Stimulated activated CD8-positive, alpha-beta memory T cell treated with anti-CD3 and anti-CD28 coated beads, Interleukin-15, amount 100 ng/mL, for 24 hours (primary cell): Measurements from ENCODE around the gene SDC3.

Experiments
- DNase-seq: peaks from one replicate; pipeline ENCODE4 v3.0.0-alpha.2; 2020; ENCODE audit warnings: low read depth

Gene SDC3

DNA sequence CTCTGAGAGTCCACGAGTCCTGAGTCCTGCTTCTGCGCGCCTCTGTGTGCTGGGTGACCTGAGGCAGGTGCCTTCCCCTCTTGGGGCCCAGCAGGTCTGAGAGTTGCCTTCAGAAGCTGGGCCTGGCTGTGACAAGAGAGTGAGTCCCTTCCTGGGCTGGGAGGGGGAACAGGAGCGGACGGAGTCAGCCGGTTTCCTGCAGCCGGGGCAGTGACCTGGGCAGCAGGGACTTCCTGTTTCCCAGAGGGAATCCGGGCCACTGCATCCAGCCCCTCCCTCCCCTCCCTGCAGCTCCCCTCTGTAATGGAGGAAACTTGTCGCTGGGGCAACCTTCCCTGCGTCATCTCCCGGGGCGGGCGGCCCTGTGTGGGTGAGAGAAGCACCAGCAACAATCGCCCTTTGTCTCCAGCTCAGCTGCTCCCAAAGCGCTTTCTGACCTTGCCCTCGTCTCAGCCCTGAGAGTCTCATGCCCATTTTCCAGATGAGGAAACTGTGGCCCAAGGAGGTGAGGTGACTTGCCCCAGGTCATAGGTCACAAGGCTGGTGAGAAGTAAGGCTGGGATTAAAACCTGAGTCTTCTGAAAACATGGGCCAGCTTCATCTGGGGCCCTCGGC lies 61.1 kb downstream of the SDC3 start:
- DNase-seq = no peak

- DNase-seq = no peak
Measured at GRCh38 chr1:30846587-30846986, 62.0 kb downstream of the SDC3 start.

- no peak for DNase-seq
Measured at GRCh38 chr1:30845904-30846290, 62.7 kb downstream of the SDC3 start.

DNA sequence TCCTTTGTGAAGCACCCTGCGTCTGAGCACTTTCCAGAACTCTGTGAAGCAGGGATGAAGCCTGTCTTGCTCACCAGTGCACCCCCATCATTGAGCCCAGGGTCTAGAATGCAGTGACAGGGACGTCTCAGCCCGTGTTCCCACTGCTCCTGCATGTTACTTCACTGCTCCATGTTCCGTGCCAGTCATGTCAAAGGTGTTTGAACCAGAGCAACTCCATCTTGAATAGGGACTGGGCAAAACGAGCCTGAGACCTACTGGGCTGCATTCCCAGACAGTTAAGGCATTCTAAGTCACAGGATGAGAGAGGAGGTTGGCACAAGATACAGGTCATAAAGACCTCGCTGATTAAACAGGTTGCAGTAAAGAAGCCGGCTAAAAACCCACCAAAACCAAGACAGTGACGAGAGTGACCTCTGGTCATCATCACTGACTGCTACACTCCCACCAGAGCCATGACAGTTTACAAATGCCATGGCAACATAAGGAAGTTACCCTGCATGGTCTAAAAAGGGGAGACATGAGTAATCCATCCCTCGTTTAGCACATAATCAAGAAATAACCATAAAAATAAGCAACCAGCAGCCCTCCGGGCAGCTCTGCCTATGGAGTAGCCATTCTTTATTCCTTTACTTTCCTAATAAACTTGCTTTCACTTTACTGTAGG lies 63.2 kb downstream of the SDC3 start:
- no peak for DNase-seq

DNA sequence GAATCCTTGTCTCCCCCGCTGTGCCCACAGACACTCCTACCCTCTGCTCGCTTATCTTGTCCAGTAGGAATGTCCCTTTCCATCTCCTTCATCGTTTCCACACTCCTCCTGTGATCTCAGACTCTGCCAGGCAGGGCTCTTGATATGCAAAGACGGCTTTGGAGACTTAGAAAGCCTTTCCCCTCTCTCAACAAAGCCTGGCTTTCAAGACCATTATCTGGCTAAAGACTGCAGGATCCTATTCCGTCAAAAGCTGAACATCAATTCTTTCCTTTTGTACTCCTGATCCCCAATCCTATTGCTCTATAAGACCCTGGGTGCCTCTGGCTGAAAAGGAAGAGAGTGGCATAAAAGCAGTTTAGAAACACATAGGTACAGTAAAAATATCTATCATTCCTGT lies 63.9 kb downstream of the SDC3 start:
- DNase-seq = no peak

DNA sequence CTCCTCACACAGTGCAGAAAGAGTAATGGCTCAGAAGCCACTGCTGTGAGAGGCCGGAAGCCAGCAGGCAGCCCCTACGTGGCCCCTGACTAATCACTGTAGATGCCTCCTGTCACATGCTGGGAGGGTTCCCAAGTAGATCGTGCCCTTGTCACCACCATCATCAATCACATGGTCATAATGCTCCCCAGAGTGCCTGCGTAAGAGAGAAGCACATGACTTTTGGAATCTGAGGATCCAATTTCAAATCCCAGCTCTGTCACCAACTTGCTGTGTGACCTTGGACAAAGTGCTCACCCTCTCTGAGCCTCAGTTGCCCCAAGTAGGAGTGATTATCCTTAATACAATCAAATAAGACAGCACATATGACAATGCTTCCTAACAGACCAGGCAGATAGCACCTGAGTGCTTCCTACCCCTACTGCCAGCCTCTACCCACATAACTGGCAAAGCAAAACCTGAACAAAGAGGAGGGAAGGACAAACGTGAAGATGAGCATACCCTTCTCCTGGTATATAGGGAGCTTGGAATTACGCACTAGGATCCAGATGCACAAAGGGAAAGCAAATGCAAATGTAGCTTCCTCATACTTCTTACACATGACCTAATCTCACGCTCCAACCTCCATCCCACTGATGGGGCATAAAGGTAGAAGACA lies 65.7 kb downstream of the SDC3 start:
- DNase-seq = no peak

DNA sequence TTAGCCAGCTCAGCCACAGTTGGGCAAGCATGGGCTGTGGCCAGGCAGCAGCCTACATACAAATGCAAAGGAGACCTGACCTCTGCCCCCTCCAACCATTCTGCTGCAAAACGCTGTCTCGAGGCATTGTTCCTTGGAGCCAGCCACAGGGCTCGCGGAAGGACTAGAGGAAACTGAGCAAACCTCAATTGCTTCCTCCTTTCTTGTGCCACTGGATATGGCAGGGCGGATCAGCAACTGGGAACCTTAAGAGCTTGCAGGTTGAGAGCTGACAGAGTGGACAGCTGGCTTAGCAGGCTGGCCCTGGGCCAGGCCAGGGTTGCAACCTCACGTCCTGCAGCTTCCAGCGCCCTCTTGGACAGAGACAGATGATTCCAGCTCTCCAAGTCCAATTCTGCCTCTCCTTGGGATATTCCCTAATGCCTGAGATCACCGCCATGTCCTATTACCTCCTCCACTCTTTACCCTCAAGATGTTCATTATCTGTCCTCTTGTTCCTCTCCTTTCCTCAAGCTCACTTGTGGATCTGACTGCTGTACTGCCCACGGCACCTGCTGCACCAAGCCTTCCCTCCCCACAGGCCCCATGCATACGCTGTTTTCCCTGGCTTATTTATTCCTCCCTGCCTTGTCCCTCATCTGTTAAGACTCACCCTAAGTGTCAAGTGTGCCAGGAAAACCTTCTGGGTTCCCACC lies 67.5 kb downstream of the SDC3 start:
- DNase-seq = no peak

- no peak for DNase-seq
Measured at GRCh38 chr1:30839827-30840359, 68.7 kb downstream of the SDC3 start.

- no peak for DNase-seq
Measured at GRCh38 chr1:30838996-30839395, 69.6 kb downstream of the SDC3 start.

DNA sequence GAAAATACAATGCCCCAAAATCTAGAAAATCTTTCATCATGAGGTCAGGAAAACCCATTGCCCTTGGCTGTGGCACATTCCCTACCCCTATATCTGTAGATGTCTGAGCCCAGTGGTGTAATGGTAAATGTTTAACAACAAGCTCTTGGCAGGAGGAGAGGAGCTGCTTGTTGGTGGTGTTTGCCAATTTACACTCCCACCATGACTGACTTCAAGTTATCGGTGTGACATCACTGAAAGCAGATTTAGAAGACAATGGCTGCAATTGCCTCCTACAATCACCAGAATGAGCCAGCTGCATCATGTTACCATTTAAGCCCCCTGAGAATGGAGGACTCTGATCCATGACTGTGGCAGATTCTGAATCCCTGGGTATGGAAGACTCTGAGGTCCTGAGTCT lies 70.9 kb downstream of the SDC3 start:
- DNase-seq = no peak

DNA sequence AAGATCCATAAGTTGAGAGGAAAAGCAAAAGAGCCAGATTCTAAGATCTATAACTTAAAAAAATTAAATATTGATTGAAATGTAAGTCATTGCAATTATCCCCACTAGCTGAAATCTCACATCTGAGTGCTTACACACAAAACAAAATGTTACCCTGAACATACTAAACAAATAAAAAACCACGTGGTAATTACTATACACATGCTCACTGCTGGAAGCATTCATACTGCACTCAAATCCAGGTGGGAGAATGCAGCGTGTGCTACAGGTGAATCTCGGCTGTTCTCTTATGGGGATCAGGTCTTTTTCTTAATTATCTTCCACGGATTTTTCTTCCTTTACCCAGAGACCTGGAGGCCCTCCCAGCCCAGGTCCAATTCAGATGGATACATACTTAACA lies 74.3 kb downstream of the SDC3 start:
- no peak for DNase-seq

DNA sequence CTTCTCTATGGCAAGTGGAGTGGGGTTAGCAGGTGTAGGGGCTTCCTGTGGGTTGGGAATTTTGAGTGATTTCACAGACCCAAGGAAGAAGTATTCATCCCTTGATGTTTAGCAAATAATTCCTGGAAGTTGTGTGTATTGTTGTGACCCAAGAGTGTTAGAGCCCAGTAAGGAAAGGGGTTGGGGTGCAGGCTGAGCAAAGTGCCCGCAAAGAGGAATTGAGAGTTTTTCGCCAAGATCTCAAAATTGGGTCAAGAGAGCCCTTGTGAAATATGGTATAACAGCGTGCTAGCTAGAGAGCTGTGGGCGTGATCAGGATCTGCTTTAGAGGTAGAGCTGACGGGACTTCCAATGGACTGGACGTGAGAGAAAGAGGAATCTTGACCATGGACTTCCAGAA lies 78.0 kb downstream of the SDC3 start:
- no peak for DNase-seq

DNA sequence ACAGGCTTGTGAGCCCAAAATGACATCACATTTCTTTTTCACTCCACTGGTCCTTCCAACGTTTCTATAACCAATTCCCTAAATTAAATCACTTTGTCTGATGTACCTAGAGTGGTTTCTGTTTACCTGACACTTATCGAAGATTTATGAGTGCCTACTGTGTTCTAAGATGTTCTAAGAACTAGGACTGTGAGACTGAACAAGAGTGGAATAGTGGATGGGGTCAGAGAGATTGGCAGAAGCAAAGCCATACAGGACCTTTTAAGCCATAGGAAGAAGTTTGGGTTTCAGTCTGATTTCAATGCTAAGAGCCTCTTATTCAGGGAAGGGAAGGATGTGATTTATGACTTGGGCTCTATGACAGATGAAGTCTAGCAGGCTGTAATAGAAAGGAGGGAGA lies 78.7 kb downstream of the SDC3 start:
- no peak for DNase-seq

DNA sequence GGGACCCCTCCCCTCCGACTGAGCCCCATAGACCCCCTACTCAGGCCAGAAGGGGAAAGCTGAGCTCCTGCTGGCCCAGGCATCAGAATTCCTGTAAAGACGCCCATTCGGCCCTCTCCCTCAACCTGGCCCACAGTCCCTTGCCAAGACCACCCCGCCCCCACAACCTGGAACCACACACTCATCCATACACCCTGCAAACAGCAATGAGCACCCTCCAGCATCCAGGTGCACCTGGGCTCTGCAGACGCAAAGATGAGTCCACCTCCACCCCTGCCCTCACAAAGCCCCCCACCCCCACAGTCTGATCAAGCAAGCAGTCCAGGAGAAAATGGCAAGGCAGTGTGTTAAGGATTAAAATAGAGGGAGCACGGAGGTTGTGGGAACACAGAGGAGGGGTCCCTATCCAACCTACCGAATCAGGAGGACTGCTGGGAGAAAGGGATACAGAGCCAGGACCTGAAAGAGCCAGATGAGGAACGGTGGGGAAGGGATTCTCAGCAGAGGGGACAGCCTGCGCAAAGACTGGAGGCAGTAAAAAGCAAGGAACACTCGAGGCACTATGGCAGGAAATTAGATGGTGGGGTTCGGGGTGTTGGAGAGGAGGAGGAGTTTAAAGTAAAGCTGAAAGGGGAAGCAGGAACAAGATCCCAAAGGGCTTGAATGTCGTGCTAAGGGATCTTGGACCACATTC lies 83.7 kb downstream of the SDC3 start:
- no peak for DNase-seq

DNA sequence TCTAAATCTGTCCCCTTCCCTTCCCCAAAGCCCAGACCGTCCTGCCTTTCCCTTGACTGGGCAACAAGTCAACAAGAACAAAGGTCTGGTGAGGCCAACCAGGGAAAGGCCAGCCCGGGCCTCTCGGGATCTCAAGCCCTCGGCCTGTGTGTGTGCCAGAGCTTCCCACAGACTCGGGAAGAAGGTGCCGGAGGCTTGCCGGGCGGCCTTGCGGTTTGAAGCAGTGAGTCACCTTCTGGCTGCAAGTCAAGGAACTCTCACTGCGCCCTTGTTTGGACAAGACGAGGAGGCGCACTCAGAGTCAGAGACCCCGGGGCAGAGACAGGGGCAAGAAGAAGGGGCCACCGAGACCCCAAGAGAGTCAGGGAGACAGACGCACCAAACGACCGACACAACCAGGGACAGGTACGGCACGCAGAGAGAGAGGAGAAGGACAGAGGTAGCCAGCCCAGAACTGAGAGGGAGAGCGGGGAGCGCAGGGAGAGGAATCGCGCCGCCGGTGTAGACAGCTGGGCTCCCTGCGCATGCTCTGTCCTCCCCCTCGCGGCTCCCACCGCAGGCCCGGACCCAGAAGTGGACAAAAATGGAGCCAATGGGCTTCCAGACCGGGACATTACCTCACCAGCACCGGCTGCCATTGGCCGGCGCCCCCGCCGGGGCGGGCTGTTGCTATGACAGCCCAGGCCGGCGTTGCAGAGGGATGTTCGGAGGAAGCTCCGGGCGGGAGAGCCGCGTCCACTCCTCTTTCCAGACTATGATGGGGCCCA lies 84.4 kb downstream of the SDC3 start:
- peak; percentile 39 for DNase-seq

GRCh38 chr1:30823627-30823968 lies 85.0 kb downstream of the SDC3 start:
- no peak for DNase-seq

DNA sequence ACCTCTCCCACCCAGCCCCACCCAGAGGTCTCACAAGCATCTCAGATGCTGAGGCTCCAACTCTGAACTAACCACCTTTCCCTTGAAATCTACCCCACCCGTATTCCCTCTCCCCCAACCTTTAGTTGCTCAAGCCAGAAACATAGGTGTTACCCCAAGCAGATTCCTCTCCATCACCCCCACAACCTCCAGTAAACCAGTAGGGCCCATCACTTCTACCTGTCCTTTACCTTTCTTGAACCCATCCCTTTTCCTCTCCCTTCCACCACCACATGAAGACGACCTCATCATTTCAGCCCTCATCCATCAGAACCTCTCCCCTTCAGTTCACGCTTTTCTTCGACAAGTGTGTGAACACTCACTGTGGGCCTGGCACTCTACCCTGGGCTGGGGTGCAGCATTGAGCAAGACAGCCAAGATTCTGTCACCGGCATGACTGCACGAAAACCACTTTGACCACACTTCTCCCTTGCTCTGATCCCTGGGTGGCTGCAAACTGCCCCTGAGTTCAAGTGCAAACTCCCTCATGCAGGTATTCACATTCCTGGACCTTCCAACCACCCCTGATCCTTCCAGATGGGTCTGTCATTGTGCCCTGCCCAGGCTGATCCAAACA lies 85.5 kb downstream of the SDC3 start:
- DNase-seq = no peak

DNA sequence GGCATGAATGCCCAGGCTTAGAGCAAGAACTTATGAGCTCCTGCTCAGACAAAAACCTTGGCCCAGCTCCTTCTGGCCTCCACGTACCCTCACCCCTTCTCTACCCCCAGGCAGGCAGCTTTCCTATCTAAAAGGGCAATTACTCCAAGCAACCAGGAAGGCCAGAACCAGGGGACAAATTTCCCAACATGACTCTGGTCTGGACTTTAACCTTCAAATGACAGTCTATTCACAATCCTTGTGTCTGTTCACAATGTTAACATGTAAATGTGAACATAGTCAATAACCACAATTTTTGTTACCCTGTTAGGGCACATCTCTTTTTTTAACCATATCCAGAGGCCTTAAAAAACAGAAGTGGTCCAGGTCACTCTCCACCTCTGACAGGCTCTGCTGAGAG lies 86.6 kb downstream of the SDC3 start:
- no peak for DNase-seq

- DNase-seq = no peak
Measured at GRCh38 chr1:30820299-30820698, 88.3 kb downstream of the SDC3 start.
